22Rv1 (cell line): ENCODE data around the gene RNF144B.

Experiments
- H3K27ac ChIP-seq: fragments of 450-650 bp; 2 replicates; pipeline ENCODE4 v1.5.1; 2017
- ZFX ChIP-seq: fragments of 450-650 bp; IDR thresholded peaks from 2 replicates; pipeline ENCODE4 v1.6.1; 2017; ENCODE audit warnings: antibody characterized with exemption, borderline replicate concordance
- TF ChIP-seq, protein P1 (sequence below): fragments of 450-650 bp; IDR thresholded peaks from 2 replicates; pipeline ENCODE4 v1.5.1; 2017; ENCODE audit warnings: mild to moderate bottlenecking

The RNF144B gene

GRCh38 chr6:18389479-18389878 lies 2.3 kb downstream of the RNF144B start:
- peak overlapping the region; percentile 93 for H3K27ac ChIP-seq
- TF ChIP-seq ZFX, result no peak
- TF ChIP-seq, protein P1, sequence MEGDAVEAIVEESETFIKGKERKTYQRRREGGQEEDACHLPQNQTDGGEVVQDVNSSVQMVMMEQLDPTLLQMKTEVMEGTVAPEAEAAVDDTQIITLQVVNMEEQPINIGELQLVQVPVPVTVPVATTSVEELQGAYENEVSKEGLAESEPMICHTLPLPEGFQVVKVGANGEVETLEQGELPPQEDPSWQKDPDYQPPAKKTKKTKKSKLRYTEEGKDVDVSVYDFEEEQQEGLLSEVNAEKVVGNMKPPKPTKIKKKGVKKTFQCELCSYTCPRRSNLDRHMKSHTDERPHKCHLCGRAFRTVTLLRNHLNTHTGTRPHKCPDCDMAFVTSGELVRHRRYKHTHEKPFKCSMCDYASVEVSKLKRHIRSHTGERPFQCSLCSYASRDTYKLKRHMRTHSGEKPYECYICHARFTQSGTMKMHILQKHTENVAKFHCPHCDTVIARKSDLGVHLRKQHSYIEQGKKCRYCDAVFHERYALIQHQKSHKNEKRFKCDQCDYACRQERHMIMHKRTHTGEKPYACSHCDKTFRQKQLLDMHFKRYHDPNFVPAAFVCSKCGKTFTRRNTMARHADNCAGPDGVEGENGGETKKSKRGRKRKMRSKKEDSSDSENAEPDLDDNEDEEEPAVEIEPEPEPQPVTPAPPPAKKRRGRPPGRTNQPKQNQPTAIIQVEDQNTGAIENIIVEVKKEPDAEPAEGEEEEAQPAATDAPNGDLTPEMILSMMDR, result no peak

- TF ChIP-seq, protein P1, result no peak
- TF ChIP-seq ZFX, result no peak
- no peak overlapping the region for H3K27ac ChIP-seq
These were observed 3.3 kb downstream of the RNF144B start for GRCh38 chr6:18390476-18390875.

DNA sequence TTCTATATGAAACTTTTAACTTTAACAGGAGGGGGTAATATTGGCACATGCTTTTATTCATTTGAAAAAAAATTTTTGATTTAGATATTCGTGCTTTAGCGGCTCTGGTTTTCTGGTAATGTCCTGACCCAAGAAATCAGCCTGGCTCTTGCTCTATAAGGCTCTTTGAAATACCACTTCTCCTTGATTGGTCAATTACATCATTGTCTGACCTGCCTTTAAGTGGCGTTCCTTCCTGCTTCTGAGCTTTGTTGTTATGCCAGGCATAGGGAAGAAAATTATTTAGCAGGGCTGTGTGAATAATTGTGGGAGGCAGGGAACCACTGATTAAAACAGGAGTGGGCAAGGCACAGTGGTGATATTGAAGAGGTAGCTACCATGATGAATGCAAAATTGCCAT lies 3.9 kb downstream of the RNF144B start:
- TF ChIP-seq, protein P1, result no peak
- H3K27ac ChIP-seq, result no peak overlapping the region

DNA sequence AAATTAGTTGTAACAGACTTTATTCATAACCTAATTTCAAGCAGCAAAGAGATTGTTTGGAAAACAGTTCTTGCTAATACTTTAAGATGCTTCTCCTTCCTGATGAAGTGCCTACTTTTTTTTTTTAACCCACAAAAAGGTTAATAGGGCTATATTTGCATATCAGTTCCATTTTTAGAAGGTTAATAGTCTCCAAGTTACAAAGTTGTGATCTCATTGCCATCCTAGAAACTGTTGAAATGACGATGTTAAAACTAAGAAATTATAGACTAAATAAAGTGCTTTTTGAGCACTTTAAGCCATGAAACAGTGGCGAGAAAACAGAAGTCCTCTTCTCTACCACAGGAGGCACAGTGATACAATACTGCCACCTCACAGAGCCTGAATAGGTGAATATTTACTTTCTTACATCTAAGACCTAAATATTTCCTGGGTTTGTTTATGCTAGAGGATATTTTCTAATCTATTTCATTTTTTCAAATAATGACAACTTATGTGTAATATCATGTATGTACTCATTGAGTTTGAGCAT lies 5.3 kb downstream of the RNF144B start:
- TF ChIP-seq, protein P1, result peak; percentile 11; the same call in 1 of the 2 replicates
- TF ChIP-seq ZFX, result no peak
- no peak overlapping the region for H3K27ac ChIP-seq

GRCh38 chr6:18393698-18394097 lies 6.5 kb downstream of the RNF144B start:
- H3K27ac ChIP-seq, result no peak overlapping the region
- TF ChIP-seq, protein P1, result no peak
- TF ChIP-seq ZFX, result no peak

- H3K27ac ChIP-seq, result no peak overlapping the region
- TF ChIP-seq, protein P1, result no peak
- no peak for TF ChIP-seq ZFX
These were observed 8.2 kb downstream of the RNF144B start for GRCh38 chr6:18395177-18395855.

GRCh38 chr6:18395856-18396197 lies 8.7 kb downstream of the RNF144B start:
- no peak overlapping the region for H3K27ac ChIP-seq
- TF ChIP-seq, protein P1, result no peak
- TF ChIP-seq ZFX, result no peak
